Neuronal stem cell (in vitro differentiated cells): ENCODE results near the gene MRFAP1.

Source experiments
- DNase-seq: peaks from one replicate; pipeline ENCODE4 v3.0.0-alpha.2; 2013; ENCODE audit warnings: low spot score
- H2AFZ ChIP-seq: one replicate; pipeline ENCODE4 v1.6.1; 2013; ENCODE audit warnings: mild to moderate bottlenecking, low read length, inconsistent platforms
- H2AK5ac ChIP-seq: 2 replicates; pipeline ENCODE4 v1.6.1; 2013; ENCODE audit warnings: low read depth, mild to moderate bottlenecking, inconsistent platforms, low read length, moderate library complexity, mixed read lengths
- H2BK120ac ChIP-seq: 2 replicates; pipeline ENCODE4 v1.6.1; 2013; ENCODE audit warnings: low read depth, mild to moderate bottlenecking, inconsistent platforms, low read length, moderate library complexity, mixed read lengths
- H2BK12ac ChIP-seq: one replicate; pipeline ENCODE4 v1.6.1; 2013; ENCODE audit warnings: low read length, inconsistent platforms
- H2BK15ac ChIP-seq: 2 replicates; pipeline ENCODE4 v1.6.1; 2013; ENCODE audit warnings: mild to moderate bottlenecking, low read length, inconsistent platforms, mixed read lengths
- H2BK5ac ChIP-seq: one replicate; pipeline ENCODE4 v1.6.1; 2013; ENCODE audit warnings: inconsistent platforms, mild to moderate bottlenecking, low read length, moderate library complexity
- H3K14ac ChIP-seq: one replicate; pipeline ENCODE4 v1.6.1; 2013; ENCODE audit warnings: low read length, inconsistent platforms
- H3K18ac ChIP-seq: 2 replicates; pipeline ENCODE4 v1.6.1; 2013; ENCODE audit warnings: low read length, inconsistent platforms
- H3K23ac ChIP-seq: 2 replicates; pipeline ENCODE4 v1.6.1; 2013; ENCODE audit warnings: low read depth, mild to moderate bottlenecking, mixed read lengths, low read length, inconsistent platforms; ENCODE audit not compliant: poor library complexity
- H3K27ac ChIP-seq: replicated peaks from 3 replicates; pipeline ENCODE4 v1.5.1; 2013; ENCODE audit warnings: low read length, inconsistent platforms
- H3K27me3 ChIP-seq, 3 experiments: 2 replicates each; pipeline ENCODE4 v1.6.1; 2013; ENCODE audit warnings: low read length in 3 of 3, mild to moderate bottlenecking in 2 of 3, inconsistent platforms in 1 of 3, low read depth in 1 of 3, mixed read lengths in 1 of 3, moderate library complexity in 1 of 3; ENCODE audit not compliant: control insufficient read depth in 3 of 3, insufficient read depth in 3 of 3
- H3K36me3 ChIP-seq, 2 donors: replicated peaks in 1 of 2; 2 replicates each; pipeline ENCODE4 v1.6.1; 2013; ENCODE audit warnings: low read length in 2 of 2; ENCODE audit not compliant: control insufficient read depth in 2 of 2, insufficient read depth in 2 of 2
- H3K4ac ChIP-seq: 2 replicates; pipeline ENCODE4 v1.6.1; 2013; ENCODE audit warnings: inconsistent platforms, mild to moderate bottlenecking, low read length, moderate library complexity
- H3K4me1 ChIP-seq, 2 donors: 1 replicate in 1 of 2; 2 replicates in 1 of 2; pipeline ENCODE4 v1.6.1; 2013; ENCODE audit warnings: low read length in 2 of 2, low read depth in 1 of 2; ENCODE audit not compliant: control insufficient read depth in 2 of 2, insufficient read depth in 1 of 2
- H3K4me2 ChIP-seq: one replicate; pipeline ENCODE4 v1.6.1; 2013; ENCODE audit warnings: mild to moderate bottlenecking, low read length, inconsistent platforms; ENCODE audit not compliant: insufficient read depth, poor library complexity, severe bottlenecking
- H3K4me3 ChIP-seq, 2 donors: 2 replicates each; pipeline ENCODE4 v1.5.1; 2013; ENCODE audit warnings: low read length in 2 of 2, mild to moderate bottlenecking in 2 of 2, inconsistent platforms in 1 of 2, moderate library complexity in 1 of 2
- H3K79me1 ChIP-seq: one replicate; pipeline ENCODE4 v1.6.1; 2013; ENCODE audit warnings: low read depth, mild to moderate bottlenecking, inconsistent platforms, low read length, moderate library complexity
- H3K9ac ChIP-seq: one replicate; pipeline ENCODE4 v1.6.1; 2013; ENCODE audit warnings: mild to moderate bottlenecking, low read depth, low read length, inconsistent platforms; ENCODE audit not compliant: poor library complexity
- H3K9me3 ChIP-seq, 2 donors: replicated peaks in 1 of 2; 2 replicates each; pipeline versions ENCODE3 to v1.6.1; 2013; ENCODE audit warnings: low read length in 2 of 2, mild to moderate bottlenecking in 2 of 2, inconsistent platforms in 1 of 2, low read depth in 1 of 2, mixed read lengths in 1 of 2, moderate library complexity in 1 of 2; ENCODE audit not compliant: control insufficient read depth in 2 of 2, insufficient read depth in 1 of 2
- H4K8ac ChIP-seq: one replicate; pipeline ENCODE4 v1.6.1; 2013; ENCODE audit warnings: low read depth, mild to moderate bottlenecking, inconsistent platforms, low read length, moderate library complexity
- H4K91ac ChIP-seq: one replicate; pipeline ENCODE4 v1.6.1; 2013; ENCODE audit warnings: low read length, low read depth, mild to moderate bottlenecking, inconsistent platforms; ENCODE audit not compliant: poor library complexity
- WGBS, 2 donors: extraction: QIAGEN DNeasy Blood & Tissue Kit; methylation state at CpG; one replicate each; pipeline ENCODE4 v1.1.7; 2013; ENCODE audit warnings: missing lambda C conversion rate in 2 of 2, mixed read lengths in 1 of 2; ENCODE audit not compliant: insufficient read length in 2 of 2, insufficient replicate concordance in 1 of 2; ENCODE audit errors: extremely low coverage in 2 of 2; 5-methylcytosine and 5-hydroxymethylcytosine counted together

MRFAP1 gene

GRCh38 chr4:6614701-6615230 lies 25.7 kb upstream of the MRFAP1 start:
- Histone ChIP-seq H3K36me3 (peaks cover 11 to 48% of the 10 kb centered on the region in 2 donors), H2AK5ac (no peak overlapping the region), H4K91ac (no peak overlapping the region), H3K4me2 (no peak overlapping the region), H3K4me1 (no peaks in the 10 kb centered on the region), H3K4ac (no peak overlapping the region), H4K8ac (no peak overlapping the region), H2BK120ac (no peak overlapping the region), H3K9me3 (no peaks in the 10 kb centered on the region), H3K27me3 (no peaks in the 10 kb centered on the region), H2AFZ (no peak overlapping the region), H3K18ac (no peak overlapping the region), H3K9ac (no peak overlapping the region), H2BK5ac (no peak overlapping the region), H3K14ac (no peak overlapping the region), H3K4me3 (peak overlapping the region in 1 of 2 donors; percentile 20), H2BK15ac (no peak overlapping the region), H2BK12ac (no peak overlapping the region), H3K79me1 (peaks cover 4% of the 10 kb centered on the region), H3K23ac (no peak overlapping the region), H3K27ac (no peak overlapping the region)
- WGBS, 2 donors: no CpG with 5 or more reads among the region's 11 CpGs
- no peak for DNase-seq

- H4K8ac ChIP-seq: no peak overlapping the region
- no peak overlapping the region for H3K4ac ChIP-seq
- H3K18ac ChIP-seq: no peak overlapping the region
- no peak overlapping the region for H3K4me2 ChIP-seq
- H2BK5ac ChIP-seq: no peak overlapping the region
- H3K4me1 ChIP-seq: no peaks in the 10 kb centered on the region
- H2BK12ac ChIP-seq: no peak overlapping the region
- H2AK5ac ChIP-seq: peak overlapping the region; percentile 6
- H4K91ac ChIP-seq: no peak overlapping the region
- DNase-seq: no peak
- no CpG with 5 or more reads among the region's 18 CpGs for WGBS, 2 donors
- no peaks in the 10 kb centered on the region for H3K27me3 ChIP-seq
- no peak overlapping the region for H2AFZ ChIP-seq
- H2BK120ac ChIP-seq: no peak overlapping the region
- H3K79me1 ChIP-seq: peaks cover 4% of the 10 kb centered on the region
- no peak overlapping the region for H3K14ac ChIP-seq
- no peak overlapping the region for H3K4me3 ChIP-seq
- no peak overlapping the region for H3K27ac ChIP-seq
- no peak overlapping the region for H3K23ac ChIP-seq
- H3K9me3 ChIP-seq: no peaks in the 10 kb centered on the region
- peaks cover 9 to 40% of the 10 kb centered on the region in 2 donors for H3K36me3 ChIP-seq
- no peak overlapping the region for H2BK15ac ChIP-seq
- no peak overlapping the region for H3K9ac ChIP-seq
Observed at GRCh38 chr4:6616087-6616995, 24.1 kb upstream of the MRFAP1 start.

- WGBS, 2 donors: no CpG with 5 or more reads among the region's 10 CpGs
Observed at GRCh38 chr4:6617246-6617645, 23.2 kb upstream of the MRFAP1 start.

GRCh38 chr4:6618386-6619115 lies 21.9 kb upstream of the MRFAP1 start:
- Histone ChIP-seq H3K4me3 (no peak overlapping the region), H2BK15ac (no peak overlapping the region), H2AFZ (no peak overlapping the region), H3K36me3 (peaks cover 9 to 34% of the 10 kb centered on the region in 2 donors), H3K14ac (no peak overlapping the region), H3K27ac (no peak overlapping the region), H3K9ac (peak overlapping the region; percentile 60), H2BK12ac (no peak overlapping the region), H2AK5ac (no peak overlapping the region), H3K9me3 (no peaks in the 10 kb centered on the region), H3K23ac (no peak overlapping the region), H4K91ac (no peak overlapping the region), H2BK5ac (peak overlapping the region; percentile 53), H2BK120ac (no peak overlapping the region), H3K18ac (no peak overlapping the region), H3K4me2 (no peak overlapping the region), H3K4ac (no peak overlapping the region), H3K4me1 (no peaks in the 10 kb centered on the region), H3K79me1 (peaks cover 4% of the 10 kb centered on the region), H4K8ac (no peak overlapping the region), H3K27me3 (no peaks in the 10 kb centered on the region)
- no peak for DNase-seq
- no CpG with 5 or more reads among the region's 19 CpGs for WGBS, 2 donors

More at GRCh38 chr4:6617246-6617645, 23.2 kb upstream of the MRFAP1 start:
- no peak overlapping the region for H2AK5ac ChIP-seq
- no peak overlapping the region for H4K8ac ChIP-seq
- H3K9ac ChIP-seq: no peak overlapping the region
- no peak overlapping the region for H3K4ac ChIP-seq
- no peaks in the 10 kb centered on the region for H3K9me3 ChIP-seq
- no peak overlapping the region for H2BK15ac ChIP-seq
- H3K4me3 ChIP-seq: no peak overlapping the region
- no peak overlapping the region for H3K23ac ChIP-seq
- peaks cover 9 to 35% of the 10 kb centered on the region in 2 donors for H3K36me3 ChIP-seq
- no peak overlapping the region for H3K27ac ChIP-seq
- H4K91ac ChIP-seq: no peak overlapping the region
- H3K79me1 ChIP-seq: peaks cover 4% of the 10 kb centered on the region
- no peaks in the 10 kb centered on the region for H3K4me1 ChIP-seq
- H2BK12ac ChIP-seq: no peak overlapping the region
- DNase-seq: no peak
- H2AFZ ChIP-seq: no peak overlapping the region
- no peak overlapping the region for H3K18ac ChIP-seq
- H2BK5ac ChIP-seq: no peak overlapping the region
- H2BK120ac ChIP-seq: no peak overlapping the region
- no peak overlapping the region for H3K4me2 ChIP-seq
- no peaks in the 10 kb centered on the region for H3K27me3 ChIP-seq
- no peak overlapping the region for H3K14ac ChIP-seq
